Prostate gland (tissue), 2 donors: ENCODE data around the gene MSL1. TPM values are rescaled to one million over a fixed set of nuclear protein-coding genes. Genes with fewer than 3 reads are reported as not detected.

Experiments
- DNase-seq: peaks from one replicate; pipeline ENCODE4 v3.0.0-alpha.2; 2019; ENCODE audit warnings: low spot score
- H3K27ac ChIP-seq, 2 donors: fragments of 200-600 bp; sonication (generic); 2 replicates each; pipeline ENCODE4 v1.5.1; 2017 to 2019
- H3K27me3 ChIP-seq: fragments of 200-600 bp; sonication (generic); replicated peaks from 2 replicates; pipeline ENCODE4 v1.5.1; 2019; ENCODE audit not compliant: insufficient read depth
- H3K36me3 ChIP-seq, 2 donors: fragments of 200-600 bp; sonication (generic); 1 replicate in 1 of 2; 2 replicates in 1 of 2; pipeline versions ENCODE4 v1.5.1 to v1.8.1; 2017 to 2019
- H3K4me1 ChIP-seq: fragments of 200-600 bp; sonication (generic); replicated peaks from 2 replicates; pipeline ENCODE4 v1.5.1; 2019
- H3K4me3 ChIP-seq, 2 donors: fragments of 200-600 bp; sonication (generic); 2 replicates each; pipeline ENCODE4 v1.5.1; 2017 to 2019
- H3K9me3 ChIP-seq: fragments of 200-600 bp; sonication (generic); 2 replicates; pipeline ENCODE4 v1.5.1; 2017
- POLR2A ChIP-seq: fragments of 450-650 bp; IDR thresholded peaks from one replicate; pipeline ENCODE4 v1.6.1; 2016; ENCODE audit warnings: antibody characterized with exemption, mild to moderate bottlenecking
- POLR2AphosphoS5 ChIP-seq: sonication (generic); formaldehyde crosslinking; IDR thresholded peaks from one replicate; pipeline ENCODE4 v1.6.1; 2017; ENCODE audit warnings: antibody characterized with exemption
- WGBS: methylation state at CpG from one replicate; pipeline ENCODE4 v1.1.5; 2018; 5-methylcytosine and 5-hydroxymethylcytosine counted together
- intact Hi-C: fragments of 100-400 bp; cut with DNase I; formaldehyde crosslinking; loops from one replicate; pipeline ENCODE4 v1.14.2; 2022
- total RNA-seq, 2 donors: library from RNA; depleted of rRNA; stranded (reverse); fragments of >200 nt; gene quantifications; one replicate each; pipeline ENCODE4 v1.1.0, GENCODE V29; 2016
- TF ChIP-seq, protein P1 (sequence below), 4 experiments: fragments of 200-600 bp in 2 of 4; fragments of 450-650 bp in 2 of 4; sonication (generic) in 2 of 4; IDR thresholded peaks; 1 replicate in 3 of 4; 2 replicates in 1 of 4; pipeline ENCODE4 v1.5.1; 2016 to 2019; ENCODE audit warnings: antibody characterized with exemption in 4 of 4, mild to moderate bottlenecking in 2 of 4, moderate library complexity in 2 of 4

The MSL1 gene
- total RNA-seq, 2 donors from 2014 or later = 77.0 to 112 TPM

GRCh38 chr17:40105861-40106759 is 15.7 kb upstream of the MSL1 start:
- WGBS = 77% methylated on average over 5 of the region's 5 CpGs
- H3K4me1 ChIP-seq = peaks cover 19% of the 10 kb centered on the region
- intact Hi-C loops = no loop called here
- H3K27ac ChIP-seq = peak overlapping the region; percentile 88 to 97
- H3K36me3 ChIP-seq = no peaks in the 10 kb centered on the region
- no peak overlapping the region for H3K4me3 ChIP-seq
- H3K27me3 ChIP-seq = no peaks in the 10 kb centered on the region
- no peaks in the 10 kb centered on the region for H3K9me3 ChIP-seq
- DNase-seq = no peak
- TF ChIP-seq POLR2AphosphoS5 (no peak), POLR2A (no peak)
- TF ChIP-seq, protein P1, sequence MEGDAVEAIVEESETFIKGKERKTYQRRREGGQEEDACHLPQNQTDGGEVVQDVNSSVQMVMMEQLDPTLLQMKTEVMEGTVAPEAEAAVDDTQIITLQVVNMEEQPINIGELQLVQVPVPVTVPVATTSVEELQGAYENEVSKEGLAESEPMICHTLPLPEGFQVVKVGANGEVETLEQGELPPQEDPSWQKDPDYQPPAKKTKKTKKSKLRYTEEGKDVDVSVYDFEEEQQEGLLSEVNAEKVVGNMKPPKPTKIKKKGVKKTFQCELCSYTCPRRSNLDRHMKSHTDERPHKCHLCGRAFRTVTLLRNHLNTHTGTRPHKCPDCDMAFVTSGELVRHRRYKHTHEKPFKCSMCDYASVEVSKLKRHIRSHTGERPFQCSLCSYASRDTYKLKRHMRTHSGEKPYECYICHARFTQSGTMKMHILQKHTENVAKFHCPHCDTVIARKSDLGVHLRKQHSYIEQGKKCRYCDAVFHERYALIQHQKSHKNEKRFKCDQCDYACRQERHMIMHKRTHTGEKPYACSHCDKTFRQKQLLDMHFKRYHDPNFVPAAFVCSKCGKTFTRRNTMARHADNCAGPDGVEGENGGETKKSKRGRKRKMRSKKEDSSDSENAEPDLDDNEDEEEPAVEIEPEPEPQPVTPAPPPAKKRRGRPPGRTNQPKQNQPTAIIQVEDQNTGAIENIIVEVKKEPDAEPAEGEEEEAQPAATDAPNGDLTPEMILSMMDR (IDR thresholded peaks at IDR 0.05) = no peak

- 47% methylated on average over 20 of the region's 20 CpGs for WGBS
- H3K4me3 ChIP-seq = no peak overlapping the region
- intact Hi-C loops = no loop called here
Measured at GRCh38 chr17:40106760-40107521, 14.8 kb upstream of the MSL1 start.

DNA sequence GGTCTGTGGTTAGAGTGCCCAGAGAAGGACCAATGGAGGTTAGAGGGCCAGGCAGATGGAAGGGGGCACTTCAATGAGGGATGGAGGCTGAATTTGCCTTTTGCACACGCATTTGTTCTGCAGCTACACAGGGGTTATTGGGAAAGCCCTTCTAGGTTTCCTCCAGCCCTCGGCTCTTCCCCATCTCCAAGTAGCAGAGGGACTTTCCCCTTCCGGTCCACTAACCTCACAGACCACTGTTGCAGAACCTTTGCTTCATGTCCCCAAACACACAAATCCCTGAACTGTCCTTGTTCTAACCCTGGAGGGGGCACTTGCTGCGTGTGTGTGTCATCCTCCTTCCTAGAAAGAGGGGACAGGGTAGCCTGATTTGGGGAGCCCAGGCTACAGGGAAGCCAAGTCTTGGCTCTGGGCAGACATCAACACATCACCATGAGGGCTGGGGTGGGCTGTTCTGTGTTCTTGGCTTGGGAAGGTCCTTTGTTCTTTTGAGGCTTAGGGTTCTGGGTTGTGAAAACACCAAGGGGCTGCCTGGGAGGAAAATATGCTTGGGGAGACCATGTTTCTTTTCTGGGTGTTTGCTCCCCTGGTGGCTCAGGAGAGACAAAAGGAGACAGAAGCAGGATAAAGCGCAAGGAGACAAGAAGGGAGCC is 14.1 kb upstream of the MSL1 start:
- 47% methylated on average over 5 of the region's 5 CpGs for WGBS
- no peak for DNase-seq
- Histone ChIP-seq H3K27ac (peak overlapping the region; percentile 88 to 97), H3K9me3 (no peaks in the 10 kb centered on the region), H3K36me3 (no peaks in the 10 kb centered on the region), H3K27me3 (no peaks in the 10 kb centered on the region), H3K4me3 (peak overlapping the region in 1 of 2 donors; percentile 4), H3K4me1 (peaks cover 29% of the 10 kb centered on the region)
- no peak for TF ChIP-seq POLR2A
- TF ChIP-seq, protein P1 (IDR thresholded peaks at IDR 0.05) = no peak
- TF ChIP-seq POLR2AphosphoS5 = no peak
- intact Hi-C loops = no loop called here

More at GRCh38 chr17:40106760-40107521, 14.8 kb upstream of the MSL1 start:
- Histone ChIP-seq H3K27ac (peak overlapping the region; percentile 88 to 97), H3K27me3 (no peaks in the 10 kb centered on the region), H3K4me1 (peaks cover 22% of the 10 kb centered on the region), H3K9me3 (no peaks in the 10 kb centered on the region), H3K36me3 (no peaks in the 10 kb centered on the region)
- TF ChIP-seq POLR2AphosphoS5 = no peak
- TF ChIP-seq, protein P1 (IDR thresholded peaks at IDR 0.05) = no peak
- no peak for TF ChIP-seq POLR2A
- DNase-seq = no peak

DNA sequence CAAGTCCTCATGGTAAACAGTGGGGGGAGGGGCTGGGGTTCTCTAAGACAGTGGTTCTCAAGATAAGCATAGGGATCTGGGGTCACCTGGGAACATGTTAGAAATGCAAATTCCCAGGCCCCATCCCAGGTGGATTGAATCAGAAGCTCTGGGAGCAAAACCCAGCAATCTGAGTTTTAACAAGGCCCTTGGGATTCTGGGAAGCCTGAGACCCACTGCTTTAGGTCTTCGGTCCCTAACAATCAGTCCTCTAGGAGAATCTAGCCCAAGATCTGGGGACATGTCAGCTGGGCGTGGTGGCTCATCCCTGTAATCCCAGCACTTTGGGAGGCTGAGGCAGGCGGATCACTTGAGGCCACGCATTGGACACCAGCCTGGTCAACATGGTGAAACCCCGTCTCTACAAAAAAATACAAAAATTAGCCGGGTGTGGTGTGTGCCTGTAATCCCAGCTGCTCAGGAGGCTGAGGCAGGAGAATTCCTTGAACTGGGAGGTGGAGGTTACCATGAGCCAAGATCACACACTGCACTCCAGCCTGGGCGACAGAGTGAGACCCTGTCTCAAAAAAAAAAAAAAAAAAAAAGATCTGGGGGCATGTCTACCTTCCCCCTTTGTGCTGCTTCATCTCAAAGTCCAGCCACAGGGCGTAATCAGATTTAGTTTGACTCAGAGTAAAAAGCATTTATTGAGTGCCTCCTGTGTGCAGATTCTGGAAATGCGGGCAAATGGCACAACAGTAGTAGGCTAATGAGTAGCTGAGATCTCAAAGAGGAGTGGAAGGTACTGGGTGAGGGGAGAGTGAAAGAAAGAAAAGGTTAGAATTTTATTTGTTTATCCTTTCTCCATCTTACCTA is 12.6 kb upstream of the MSL1 start:
- H3K27me3 ChIP-seq = no peaks in the 10 kb centered on the region
- no peak for TF ChIP-seq POLR2A
- no peak for TF ChIP-seq POLR2AphosphoS5
- TF ChIP-seq, protein P1 (IDR thresholded peaks at IDR 0.05) = no peak
- H3K36me3 ChIP-seq = no peaks in the 10 kb centered on the region
- intact Hi-C loops = no loop called here
- H3K27ac ChIP-seq = peak overlapping the region; percentile 88 to 97
- H3K9me3 ChIP-seq = no peaks in the 10 kb centered on the region
- H3K4me3 ChIP-seq = no peak overlapping the region
- 92% methylated on average over 9 of the region's 9 CpGs for WGBS
- no peak for DNase-seq
- H3K4me1 ChIP-seq = peaks cover 38% of the 10 kb centered on the region
